GM18951 (cell line): Measurements from ENCODE around the gene DMXL2.
"Not testable (repeated sequence)": the region's sequence is repeated elsewhere in the genome, so short reads cannot be mapped to it uniquely, and the experiment has no call there.

Source experiments
- POLR2A ChIP-seq: IDR thresholded peaks from 4 replicates; pipeline ENCODE4 v1.6.1; 2011; ENCODE audit warnings: mild to moderate bottlenecking; ENCODE audit not compliant: insufficient read length, insufficient read depth; ENCODE audit errors: extremely low read depth
- in situ Hi-C: fragments of 300-500 bp; cut with MboI; formaldehyde crosslinking; loops from one replicate; pipeline ENCODE4 v1.12.0; 2022; ENCODE audit warnings: low sequenced_read_pairs, mixed read lengths, inconsistent platforms; ENCODE audit not compliant: unreplicated experiment

DMXL2 gene, protein sequence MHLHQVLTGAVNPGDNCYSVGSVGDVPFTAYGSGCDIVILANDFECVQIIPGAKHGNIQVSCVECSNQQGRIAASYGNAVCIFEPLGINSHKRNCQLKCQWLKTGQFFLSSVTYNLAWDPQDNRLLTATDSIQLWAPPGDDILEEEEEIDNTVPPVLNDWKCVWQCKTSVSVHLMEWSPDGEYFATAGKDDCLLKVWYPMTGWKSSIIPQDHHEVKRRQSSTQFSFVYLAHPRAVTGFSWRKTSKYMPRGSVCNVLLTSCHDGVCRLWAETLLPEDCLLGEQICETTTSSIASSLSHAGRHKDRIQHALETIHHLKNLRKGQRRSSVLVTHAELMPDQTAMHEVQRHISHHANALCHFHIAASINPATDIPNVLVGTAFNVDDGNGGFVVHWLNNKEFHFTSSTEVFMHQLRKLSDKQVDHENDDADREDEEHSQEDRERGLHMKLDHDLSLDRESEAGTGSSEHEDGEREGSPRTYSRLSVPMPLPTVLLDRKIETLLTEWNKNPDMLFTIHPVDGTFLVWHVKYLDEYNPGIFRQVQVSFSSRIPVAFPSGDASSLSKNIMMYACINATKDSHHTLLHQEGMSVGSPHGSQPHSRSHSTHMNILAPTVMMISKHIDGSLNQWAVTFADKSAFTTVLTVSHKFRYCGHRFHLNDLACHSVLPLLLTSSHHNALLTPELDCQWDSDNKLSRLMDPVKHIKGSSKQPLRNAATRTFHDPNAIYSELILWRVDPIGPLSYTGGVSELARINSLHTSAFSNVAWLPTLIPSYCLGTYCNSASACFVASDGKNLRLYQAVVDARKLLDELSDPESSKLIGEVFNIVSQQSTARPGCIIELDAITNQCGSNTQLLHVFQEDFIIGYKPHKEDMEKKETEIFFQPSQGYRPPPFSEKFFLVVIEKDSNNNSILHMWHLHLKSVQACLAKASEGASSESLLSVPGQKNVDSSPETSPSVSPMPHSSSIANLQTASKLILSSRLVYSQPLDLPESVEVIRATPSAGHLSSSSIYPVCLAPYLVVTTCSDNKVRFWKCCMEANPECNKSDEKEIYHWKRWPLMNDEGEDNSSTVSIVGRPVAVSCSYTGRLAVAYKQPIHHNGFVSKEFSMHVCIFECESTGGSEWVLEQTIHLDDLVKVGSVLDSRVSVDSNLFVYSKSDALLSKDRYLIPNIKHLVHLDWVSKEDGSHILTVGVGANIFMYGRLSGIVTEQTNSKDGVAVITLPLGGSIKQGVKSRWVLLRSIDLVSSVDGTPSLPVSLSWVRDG (N-terminal part only)

DNA sequence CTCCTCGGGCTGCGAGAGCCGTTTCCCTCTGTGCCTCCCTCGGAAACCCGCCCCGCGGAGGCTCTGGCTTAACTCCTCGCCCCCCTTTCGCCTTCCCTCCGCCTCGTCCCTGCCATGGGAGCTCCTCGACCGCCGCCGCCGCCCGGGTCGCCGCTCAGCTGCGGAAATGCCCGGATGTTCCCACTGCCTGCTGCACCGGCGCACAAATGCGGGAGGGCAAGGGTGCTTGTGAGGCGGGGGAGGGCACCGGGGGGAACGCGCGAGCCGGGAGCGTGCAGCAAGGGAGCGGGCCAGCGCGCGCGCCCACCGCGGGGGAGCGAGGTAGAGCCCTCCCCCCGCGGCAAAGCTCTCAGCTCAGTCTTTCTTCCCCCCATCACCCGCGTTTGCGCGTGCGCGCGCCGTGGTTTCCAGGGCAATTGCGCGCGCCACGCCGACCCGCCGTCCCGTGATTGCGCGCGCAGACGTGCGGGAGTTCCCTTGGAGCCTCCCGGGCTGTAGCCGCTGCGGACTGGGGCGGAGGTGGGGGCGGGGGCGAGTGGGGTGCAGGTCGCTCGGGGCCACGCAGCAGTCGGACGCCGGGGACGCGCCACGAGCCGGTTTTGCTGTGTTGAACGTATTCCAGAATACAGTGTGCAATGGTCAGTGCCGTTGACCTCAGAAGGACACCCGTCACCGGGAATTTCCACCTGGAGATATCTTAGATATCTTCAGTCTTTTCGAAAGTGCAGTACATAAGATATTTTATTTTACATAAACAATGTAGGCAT lies at the start of gene DMXL2:
DMXL2 (minus strand) TSS at position 168 of the 767 bp plus-strand sequence. CDS start 226 bp downstream, outside the sequence.
- TF ChIP-seq POLR2A = peak; percentile 54
- in situ Hi-C loops = no loop called here

DNA sequence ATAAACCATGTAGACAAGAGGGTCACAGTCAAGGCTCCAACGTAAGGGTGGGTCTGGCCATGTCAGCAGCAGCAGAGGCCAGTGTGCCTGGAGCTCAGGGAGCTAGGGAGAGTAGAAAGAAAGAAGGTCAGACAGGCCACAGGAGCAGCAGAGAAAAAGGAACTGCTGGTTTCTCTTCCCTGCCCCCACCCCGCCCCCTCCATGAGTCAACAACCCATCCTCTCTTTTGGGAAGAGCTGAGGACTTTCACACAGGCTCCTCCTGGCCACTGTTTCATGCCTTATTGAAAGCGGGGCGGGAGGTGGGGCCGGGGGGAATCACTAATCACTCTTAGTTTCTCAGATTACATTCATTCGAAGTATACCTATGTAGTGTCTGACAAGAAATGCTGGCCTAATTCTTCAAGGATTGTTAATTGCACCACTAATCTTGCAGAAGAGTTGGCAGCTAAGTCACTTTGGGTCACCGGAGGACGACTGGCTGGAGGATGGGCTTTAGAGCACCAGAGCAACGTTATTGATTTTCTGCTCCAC lies 49.6 kb upstream of the DMXL2 start:
- in situ Hi-C loops = no loop called here

DNA sequence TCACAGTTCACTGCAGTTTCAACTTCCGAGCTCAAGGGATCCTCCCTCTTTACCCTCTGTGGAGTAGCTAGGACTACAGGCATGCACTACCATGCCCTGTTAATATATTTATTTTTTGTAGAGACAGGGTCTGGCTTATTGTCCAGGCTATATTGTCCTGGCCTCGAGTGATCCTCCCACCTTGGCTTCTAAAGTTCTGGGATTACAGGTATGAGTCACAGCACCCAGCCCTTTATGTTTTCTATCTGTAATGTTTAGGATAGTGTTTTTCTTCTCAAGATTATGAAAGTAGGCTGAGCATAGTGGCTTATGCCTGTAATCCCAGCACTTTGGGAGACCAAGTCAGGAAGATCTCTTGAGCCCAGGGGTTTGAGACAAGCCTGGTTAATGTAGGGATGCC lies 46.8 kb upstream of the DMXL2 start:
- in situ Hi-C loops = no loop called here
- TF ChIP-seq POLR2A = no peak

More for the DNA sequence above, 49.6 kb upstream of the DMXL2 start:
- no peak for TF ChIP-seq POLR2A

DNA sequence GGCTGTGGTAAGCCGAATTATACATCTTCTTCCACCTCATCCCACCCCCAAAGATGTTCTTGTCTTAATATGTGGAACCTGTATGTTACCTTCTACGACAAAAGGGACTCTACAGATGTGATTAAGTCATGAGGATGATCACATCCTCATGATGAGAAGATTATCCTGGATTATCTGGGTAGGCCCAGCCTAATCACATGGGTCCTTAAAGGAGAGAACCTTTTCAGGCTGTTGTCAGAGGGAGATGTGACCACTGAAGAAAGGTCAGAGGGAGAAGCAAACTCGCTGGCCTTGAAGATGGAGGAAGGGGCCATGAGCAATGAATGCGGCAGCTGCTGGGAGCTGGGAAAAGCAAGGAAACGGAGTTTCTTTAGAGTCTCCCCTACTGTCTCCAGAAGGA lies 45.9 kb upstream of the DMXL2 start:
- TF ChIP-seq POLR2A = no peak
- in situ Hi-C loops = no loop called here

GRCh38 chr15:51667478-51667877 lies 44.9 kb upstream of the DMXL2 start:
- in situ Hi-C loops = no loop called here
- no peak for TF ChIP-seq POLR2A

DNA sequence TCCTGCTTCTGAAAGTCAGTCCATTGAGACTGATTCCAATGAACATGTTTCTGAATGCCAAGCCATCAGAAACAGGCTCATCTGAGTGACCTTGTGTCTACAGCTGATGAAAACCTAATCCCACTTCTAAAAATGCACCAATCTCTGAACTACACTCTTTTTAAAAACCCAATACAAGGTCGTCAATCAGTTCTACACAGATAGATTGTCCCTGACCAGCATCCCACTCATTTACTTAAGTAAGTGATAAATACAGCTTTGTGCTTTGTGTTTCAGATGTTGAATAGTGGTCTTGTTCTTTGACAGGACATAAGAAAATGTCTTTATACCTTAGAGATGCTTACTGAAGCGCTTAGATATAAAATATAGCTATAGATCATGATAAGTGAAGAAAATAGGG lies 38.5 kb upstream of the DMXL2 start:
- in situ Hi-C loops = no loop called here
- TF ChIP-seq POLR2A = no peak

DNA sequence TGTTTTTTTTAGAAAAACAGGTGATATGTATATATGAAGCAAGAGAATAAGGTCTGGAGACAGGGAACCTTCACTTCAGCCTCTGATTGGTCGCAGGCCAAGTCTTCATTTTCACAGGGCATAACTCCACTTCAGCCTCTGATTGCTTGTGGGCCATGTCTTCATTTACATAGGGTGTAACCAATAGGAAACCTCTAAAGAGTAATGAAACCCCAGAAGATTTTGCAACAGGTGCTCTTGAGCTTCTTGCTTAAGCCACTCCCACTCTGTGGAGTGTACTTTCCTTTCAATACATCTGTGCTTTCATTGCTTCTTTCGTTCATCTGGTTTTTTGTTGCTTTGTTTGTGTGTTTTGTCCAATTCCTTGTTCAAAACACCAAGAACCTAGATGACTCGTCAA lies 36.1 kb upstream of the DMXL2 start:
- in situ Hi-C loops = no loop called here
- no peak for TF ChIP-seq POLR2A

GRCh38 chr15:51655401-51656057 lies 33.0 kb upstream of the DMXL2 start:
- in situ Hi-C loops = not testable (repeated sequence)

- in situ Hi-C loops = no loop called here
- no peak for TF ChIP-seq POLR2A
Measured at GRCh38 chr15:51652084-51652668, 29.6 kb upstream of the DMXL2 start.

DNA sequence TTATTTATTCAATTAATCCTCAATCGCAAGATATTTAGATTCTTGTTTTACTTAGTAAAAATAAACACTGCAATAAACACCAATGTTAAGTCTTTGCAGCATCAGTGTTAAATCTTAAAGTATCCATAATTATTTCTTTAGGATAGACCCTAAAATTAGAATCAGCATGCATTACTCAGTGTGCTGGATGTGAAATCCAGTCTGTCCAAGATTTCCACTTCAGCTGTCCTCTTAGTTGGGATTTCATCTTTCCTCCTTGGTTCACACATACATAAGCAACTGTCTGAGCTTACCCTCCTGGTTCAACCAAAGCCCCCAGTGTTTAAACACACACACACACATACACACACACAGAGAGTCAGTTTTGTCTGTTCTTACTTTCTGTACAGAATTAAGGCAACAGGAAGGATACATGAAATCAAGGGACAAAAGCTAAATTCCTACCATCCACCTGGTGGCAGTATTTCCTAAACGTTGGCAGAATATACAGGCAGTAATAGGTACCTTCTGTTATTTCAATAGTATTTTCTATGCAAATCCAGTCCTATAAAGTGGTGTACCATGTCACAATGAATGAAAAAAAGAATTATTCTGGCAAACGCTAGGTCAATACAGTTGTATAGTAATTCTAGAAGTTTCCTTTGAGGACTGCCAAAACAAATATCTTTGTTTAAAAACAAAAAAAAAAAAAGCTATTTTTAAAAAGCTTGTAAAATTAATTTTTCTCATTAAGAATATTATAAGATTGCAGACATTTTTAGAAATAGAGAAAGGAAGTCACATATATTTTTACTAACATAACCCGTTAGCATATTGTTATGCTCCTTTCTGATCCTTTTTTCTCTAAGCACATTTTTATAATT lies 27.3 kb upstream of the DMXL2 start:
- no peak for TF ChIP-seq POLR2A
- in situ Hi-C loops = loop anchor here (5.0 kb wide), 1 partner anchor 132 kb away; no protein-coding TSS in a partner anchor

DNA sequence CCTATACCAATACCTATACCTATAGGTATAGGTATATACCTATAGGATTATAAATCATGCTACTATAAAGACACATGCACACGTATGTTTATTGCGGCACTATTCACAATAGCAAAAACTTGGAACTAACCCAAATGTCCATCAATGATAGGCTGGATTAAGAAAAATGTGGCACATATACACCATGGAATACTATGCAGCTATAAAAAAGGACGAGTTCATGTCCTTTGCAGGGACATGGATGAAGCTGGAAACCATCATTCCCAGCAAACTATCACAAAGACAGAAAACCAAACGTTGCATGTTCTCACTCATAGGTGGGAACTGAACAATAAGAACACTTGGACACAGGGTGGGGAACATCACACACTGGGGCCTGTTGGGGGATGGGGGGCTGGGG lies 26.1 kb upstream of the DMXL2 start:
- in situ Hi-C loops = loop anchor here (5.0 kb wide), 1 partner anchor 134 kb away; no protein-coding TSS in a partner anchor

DNA sequence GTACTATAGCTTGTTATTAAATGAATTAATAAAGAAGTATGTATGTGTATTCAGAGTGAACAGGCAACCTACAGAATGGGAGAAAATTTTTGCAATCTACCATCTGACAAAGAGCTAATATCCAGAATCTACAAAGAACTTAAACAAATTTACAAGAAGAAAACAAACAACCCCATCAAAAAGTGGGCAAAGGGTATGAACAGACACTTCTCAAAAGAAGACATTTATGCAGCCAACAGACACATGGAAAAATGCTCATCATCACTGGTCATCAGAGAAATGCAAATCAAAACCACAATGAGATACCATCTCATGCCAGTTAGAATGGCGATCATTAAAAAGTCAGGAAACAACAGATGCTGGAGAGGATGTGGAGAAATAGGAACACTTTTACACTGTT lies 25.5 kb upstream of the DMXL2 start:
- in situ Hi-C loops = loop anchor here (5.0 kb wide), 1 partner anchor 134 kb away; no protein-coding TSS in a partner anchor
